HCT116 (cell line): ENCODE data around the gene MAPKAP1. TPM values are rescaled to one million over a fixed set of nuclear protein-coding genes. Genes with fewer than 3 reads are reported as not detected.

ENCODE experiments used
- ATAC-seq: fragments of 200-7000 bp; cut with Tn5 transposase; 2 replicates; pipeline ENCODE4 v1.9.1; 2020; ENCODE audit warnings: mild to moderate bottlenecking, moderate library complexity
- BruUV-seq: library from RNA; stranded (reverse); fragments of 400-500 nt; replicated peaks from 2 replicates; lab custom pipeline; 2021; lab: Mats Ljungman, UMichigan
- CTCF ChIA-PET: fragments of 300-600 bp; sonication (Branson Sonifier 250); formaldehyde crosslinking; loops from one replicate; lab custom pipeline; 2021; ENCODE audit warnings: antibody characterized with exemption; lab: Charles Lee
- POLR2A ChIA-PET: fragments of 300-600, 350-600 bp; sonication (Branson Sonifier 250); formaldehyde crosslinking; loops from one replicate; lab custom pipeline; 2021; ENCODE audit warnings: antibody characterized with exemption; lab: Charles Lee
- RAD21 ChIA-PET, 2 experiments: fragments of 300-600 bp; sonication (Branson Sonifier 250); formaldehyde crosslinking; loops; one replicate each; lab custom pipeline; 2023; ENCODE audit warnings: low total read pairs in 2 of 2; ENCODE audit not compliant: uncharacterized antibody in 2 of 2, unreplicated experiment in 2 of 2, low non-redundant PET in 1 of 2; lab: Charles Lee
- DNase-seq: peaks from one replicate; pipeline ENCODE4 v3.0.0-alpha.2; 2010; ENCODE audit warnings: low read depth, low spot score
- H2AFZ ChIP-seq: fragments of 200-600 bp; shearing (Covaris generic), sonication (generic); 2 replicates; pipeline ENCODE4 v1.6.1; 2017; ENCODE audit warnings: low read depth, mixed run types, mixed read lengths, antibody characterized with exemption, low read length; ENCODE audit not compliant: poor library complexity, severe bottlenecking
- H3K27ac ChIP-seq: 2 replicates; pipeline ENCODE4 v1.5.1; 2012; ENCODE audit warnings: low read depth, low read length
- H3K27me3 ChIP-seq: fragments of 200-600 bp; sonication (generic); 2 replicates; pipeline ENCODE4 v1.6.1; 2016; ENCODE audit warnings: mixed run types, low read length, mixed read lengths; ENCODE audit not compliant: insufficient read depth
- H3K36me3 ChIP-seq, 2 experiments: fragments of 200-500 bp in 1 of 2; fragments of 200-600 bp in 1 of 2; sonication (Bioruptor generic) in 1 of 2; sonication (generic) in 1 of 2; 2 replicates each; pipeline versions ENCODE4 v1.5.1 to v1.6.1; 2014 to 2016; ENCODE audit warnings: low read length in 2 of 2, inconsistent platforms in 1 of 2, mixed read lengths in 1 of 2, mixed run types in 1 of 2; ENCODE audit not compliant: insufficient read depth in 2 of 2, control insufficient read depth in 1 of 2
- H3K4me1 ChIP-seq, 2 experiments: fragments of 200-600 bp in 1 of 2; sonication (generic) in 1 of 2; 2 replicates each; pipeline versions ENCODE4 v1.5.1 to v1.6.1; 2012 to 2017; ENCODE audit warnings: low read length in 2 of 2, inconsistent platforms in 1 of 2, mild to moderate bottlenecking in 1 of 2, mixed read lengths in 1 of 2, mixed run types in 1 of 2, moderate library complexity in 1 of 2; ENCODE audit not compliant: insufficient read depth in 2 of 2, control insufficient read depth in 1 of 2
- H3K4me2 ChIP-seq: fragments of 200-600 bp; sonication (generic); 2 replicates; pipeline ENCODE4 v1.6.1; 2017; ENCODE audit warnings: mixed run types, low read length, mixed read lengths
- H3K4me3 ChIP-seq, 2 experiments: fragments of 200-600 bp in 1 of 2; sonication (generic) in 1 of 2; replicated peaks in 1 of 2; 2 replicates each; pipeline ENCODE4 v1.5.1; 2011 to 2016; ENCODE audit warnings: low read length in 2 of 2, control low read depth in 1 of 2, low read depth in 1 of 2, mild to moderate bottlenecking in 1 of 2, mixed read lengths in 1 of 2, mixed run types in 1 of 2
- H3K79me2 ChIP-seq: fragments of 200-600 bp; sonication (generic); 2 replicates; pipeline ENCODE4 v1.6.1; 2017; ENCODE audit warnings: mild to moderate bottlenecking, mixed run types, low read length, moderate library complexity, mixed read lengths; ENCODE audit not compliant: insufficient read depth
- H3K9ac ChIP-seq: fragments of 200-600 bp; sonication (generic); 2 replicates; pipeline ENCODE4 v1.6.1; 2016; ENCODE audit warnings: low read length, mixed read lengths
- H3K9me2 ChIP-seq: fragments of 200-600 bp; sonication (generic), shearing (Covaris generic); 2 replicates; pipeline ENCODE4 v1.6.1; 2017; ENCODE audit warnings: mixed run types, mild to moderate bottlenecking, moderate library complexity; ENCODE audit not compliant: insufficient read depth
- H3K9me3 ChIP-seq, 2 experiments: fragments of 200-500 bp in 1 of 2; fragments of 200-600 bp in 1 of 2; sonication (Bioruptor generic) in 1 of 2; sonication (generic) in 1 of 2; 2 replicates each; pipeline ENCODE4 v1.6.1; 2014 to 2017; ENCODE audit warnings: low read length in 2 of 2, mixed read lengths in 2 of 2, inconsistent platforms in 1 of 2, low read depth in 1 of 2, mild to moderate bottlenecking in 1 of 2, mixed run types in 1 of 2, moderate library complexity in 1 of 2; ENCODE audit not compliant: control insufficient read depth in 1 of 2, insufficient read depth in 1 of 2
- H4K20me1 ChIP-seq: fragments of 200-600 bp; sonication (generic), shearing (Covaris generic); 2 replicates; pipeline ENCODE4 v1.6.1; 2017; ENCODE audit warnings: mixed run types, mild to moderate bottlenecking, moderate library complexity; ENCODE audit not compliant: insufficient read depth
- CBX3 ChIP-seq: IDR thresholded peaks from 2 replicates; pipeline ENCODE4 v1.6.1; 2012; ENCODE audit warnings: low read depth
- CEBPB ChIP-seq: IDR thresholded peaks from 2 replicates; pipeline ENCODE4 v1.6.1; 2012; ENCODE audit warnings: low read depth
- EGR1 ChIP-seq: IDR thresholded peaks from 2 replicates; pipeline ENCODE4 v1.6.1; 2012; ENCODE audit warnings: low read depth
- ELF1 ChIP-seq: IDR thresholded peaks from 2 replicates; pipeline ENCODE4 v1.6.1; 2012; ENCODE audit warnings: low read depth, borderline replicate concordance
- EZH2 ChIP-seq: fragments of 200-600 bp; sonication (generic); IDR thresholded peaks from 2 replicates; pipeline ENCODE4 v1.6.1; 2017; ENCODE audit warnings: antibody characterized with exemption, mixed run types
- EZH2phosphoT487 ChIP-seq: fragments of 200-600 bp; IDR thresholded peaks from 2 replicates; pipeline ENCODE4 v1.6.1; 2018; ENCODE audit warnings: antibody characterized with exemption, borderline replicate concordance
- FOSL1 ChIP-seq: IDR thresholded peaks from 2 replicates; pipeline ENCODE4 v1.6.1; 2012; ENCODE audit warnings: low read depth
- JUND ChIP-seq: IDR thresholded peaks from 2 replicates; pipeline ENCODE4 v1.6.1; 2012
- POLR2A ChIP-seq: IDR thresholded peaks from 2 replicates; pipeline ENCODE4 v1.7.0; 2011; ENCODE audit warnings: borderline replicate concordance; ENCODE audit not compliant: insufficient read depth, insufficient read length; ENCODE audit errors: extremely low read depth
- POLR2AphosphoS5 ChIP-seq: IDR thresholded peaks from 2 replicates; pipeline ENCODE4 v1.6.1; 2011; ENCODE audit warnings: mild to moderate bottlenecking, low read depth, low read length, moderate library complexity
- RAD21 ChIP-seq: IDR thresholded peaks from 2 replicates; pipeline ENCODE4 v1.6.1; 2012; ENCODE audit warnings: low read depth, mild to moderate bottlenecking
- SIN3A ChIP-seq: IDR thresholded peaks from 2 replicates; pipeline ENCODE4 v1.6.1; 2012; ENCODE audit warnings: low read depth
- SP1 ChIP-seq: IDR thresholded peaks from 2 replicates; pipeline ENCODE4 v1.6.1; 2012; ENCODE audit warnings: low read depth
- SRF ChIP-seq: IDR thresholded peaks from 2 replicates; pipeline ENCODE4 v1.6.1; 2012; ENCODE audit warnings: low read depth
- TCF7L2 ChIP-seq: IDR thresholded peaks from 2 replicates; pipeline ENCODE4 v1.7.0; 2011; ENCODE audit warnings: borderline replicate concordance, inconsistent platforms; ENCODE audit not compliant: insufficient read depth, insufficient read length; ENCODE audit errors: extremely low read depth
- ZFX ChIP-seq: fragments of 450-650 bp; IDR thresholded peaks from 2 replicates; pipeline ENCODE4 v1.6.1; 2017
- intact Hi-C: fragments of 100-400 bp; cut with micrococcal nuclease; formaldehyde crosslinking; loops from 2 replicates; pipeline ENCODE4 v1.10.0; 2022
- total RNA-seq: library from RNA; stranded (reverse); gene quantifications from one replicate; pipeline ENCODE4 v1.2.1, GENCODE V29; 2021; ENCODE audit not compliant: unreplicated experiment
- TF ChIP-seq, protein P1 (sequence below): IDR thresholded peaks from 2 replicates; pipeline ENCODE4 v1.6.1; 2011; ENCODE audit warnings: mild to moderate bottlenecking, low read length, moderate library complexity; ENCODE audit not compliant: insufficient replicate concordance; ENCODE audit errors: extremely low read depth
- TF ChIP-seq, protein P2 (sequence below): IDR thresholded peaks from 2 replicates; pipeline ENCODE4 v1.6.1; 2012; ENCODE audit warnings: low read depth

MAPKAP1 gene
- total RNA-seq, 1 experiment from 2014 or later: 72.5 TPM

DNA sequence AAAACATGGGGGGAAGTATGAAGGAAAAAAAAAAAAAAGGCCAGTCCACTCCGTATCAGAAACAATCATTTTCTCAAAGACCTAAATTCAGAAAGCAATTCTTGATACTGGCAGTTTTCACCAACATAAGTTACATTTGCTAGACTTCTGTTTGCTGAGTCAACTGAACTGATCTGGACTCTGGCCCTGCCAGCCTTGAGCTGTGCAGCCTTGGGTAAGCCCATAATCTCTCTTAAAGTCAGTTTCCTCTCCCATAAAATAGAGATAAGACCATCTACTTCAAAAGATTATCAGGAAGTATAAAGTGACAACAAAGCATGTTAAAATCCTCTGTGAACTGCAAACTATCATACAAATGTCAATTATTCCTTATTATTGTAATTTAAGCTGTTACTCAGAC is 106.8 kb downstream of the MAPKAP1 start:
- H3K79me2 ChIP-seq: peaks cover 33% of the 10 kb centered on the region
- no peaks in the 10 kb centered on the region for H3K36me3 ChIP-seq
- no peak overlapping the region for H3K27ac ChIP-seq
- H3K4me1 ChIP-seq: no peaks in the 10 kb centered on the region
- BruUV-seq: no TSS peak
- DNase-seq (no peak), ATAC-seq (no peak)
- no peaks in the 10 kb centered on the region; the same call in 1 of the 2 replicates for H4K20me1 ChIP-seq
- ChIA-PET POLR2A (no interaction called here), RAD21 (no interaction called here), CTCF (interaction anchor here (1.7 kb wide), 1 partner anchor 19 kb away, joined by 4 read pairs; no protein-coding TSS in a partner anchor)
- H3K9me2 ChIP-seq: no peaks in the 10 kb centered on the region
- no peak overlapping the region for H3K4me3 ChIP-seq
- no peak overlapping the region for H3K9ac ChIP-seq
- intact Hi-C loops: no loop called here
- no peak overlapping the region for H2AFZ ChIP-seq
- no peaks in the 10 kb centered on the region for H3K27me3 ChIP-seq
- TF ChIP-seq SP1 (no peak), JUND (no peak), POLR2AphosphoS5 (no peak), RAD21 (no peak), FOSL1 (no peak), ELF1 (no peak), EGR1 (no peak), TCF7L2 (no peak), EZH2 (no peak), ZFX (no peak), SIN3A (no peak), SRF (no peak), CEBPB (no peak), CBX3 (no peak), EZH2phosphoT487 (no peak), POLR2A (no peak)
- TF ChIP-seq, protein P1, sequence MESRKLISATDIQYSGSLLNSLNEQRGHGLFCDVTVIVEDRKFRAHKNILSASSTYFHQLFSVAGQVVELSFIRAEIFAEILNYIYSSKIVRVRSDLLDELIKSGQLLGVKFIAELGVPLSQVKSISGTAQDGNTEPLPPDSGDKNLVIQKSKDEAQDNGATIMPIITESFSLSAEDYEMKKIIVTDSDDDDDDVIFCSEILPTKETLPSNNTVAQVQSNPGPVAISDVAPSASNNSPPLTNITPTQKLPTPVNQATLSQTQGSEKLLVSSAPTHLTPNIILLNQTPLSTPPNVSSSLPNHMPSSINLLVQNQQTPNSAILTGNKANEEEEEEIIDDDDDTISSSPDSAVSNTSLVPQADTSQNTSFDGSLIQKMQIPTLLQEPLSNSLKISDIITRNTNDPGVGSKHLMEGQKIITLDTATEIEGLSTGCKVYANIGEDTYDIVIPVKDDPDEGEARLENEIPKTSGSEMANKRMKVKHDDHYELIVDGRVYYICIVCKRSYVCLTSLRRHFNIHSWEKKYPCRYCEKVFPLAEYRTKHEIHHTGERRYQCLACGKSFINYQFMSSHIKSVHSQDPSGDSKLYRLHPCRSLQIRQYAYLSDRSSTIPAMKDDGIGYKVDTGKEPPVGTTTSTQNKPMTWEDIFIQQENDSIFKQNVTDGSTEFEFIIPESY: no peak
- TF ChIP-seq, protein P2, sequence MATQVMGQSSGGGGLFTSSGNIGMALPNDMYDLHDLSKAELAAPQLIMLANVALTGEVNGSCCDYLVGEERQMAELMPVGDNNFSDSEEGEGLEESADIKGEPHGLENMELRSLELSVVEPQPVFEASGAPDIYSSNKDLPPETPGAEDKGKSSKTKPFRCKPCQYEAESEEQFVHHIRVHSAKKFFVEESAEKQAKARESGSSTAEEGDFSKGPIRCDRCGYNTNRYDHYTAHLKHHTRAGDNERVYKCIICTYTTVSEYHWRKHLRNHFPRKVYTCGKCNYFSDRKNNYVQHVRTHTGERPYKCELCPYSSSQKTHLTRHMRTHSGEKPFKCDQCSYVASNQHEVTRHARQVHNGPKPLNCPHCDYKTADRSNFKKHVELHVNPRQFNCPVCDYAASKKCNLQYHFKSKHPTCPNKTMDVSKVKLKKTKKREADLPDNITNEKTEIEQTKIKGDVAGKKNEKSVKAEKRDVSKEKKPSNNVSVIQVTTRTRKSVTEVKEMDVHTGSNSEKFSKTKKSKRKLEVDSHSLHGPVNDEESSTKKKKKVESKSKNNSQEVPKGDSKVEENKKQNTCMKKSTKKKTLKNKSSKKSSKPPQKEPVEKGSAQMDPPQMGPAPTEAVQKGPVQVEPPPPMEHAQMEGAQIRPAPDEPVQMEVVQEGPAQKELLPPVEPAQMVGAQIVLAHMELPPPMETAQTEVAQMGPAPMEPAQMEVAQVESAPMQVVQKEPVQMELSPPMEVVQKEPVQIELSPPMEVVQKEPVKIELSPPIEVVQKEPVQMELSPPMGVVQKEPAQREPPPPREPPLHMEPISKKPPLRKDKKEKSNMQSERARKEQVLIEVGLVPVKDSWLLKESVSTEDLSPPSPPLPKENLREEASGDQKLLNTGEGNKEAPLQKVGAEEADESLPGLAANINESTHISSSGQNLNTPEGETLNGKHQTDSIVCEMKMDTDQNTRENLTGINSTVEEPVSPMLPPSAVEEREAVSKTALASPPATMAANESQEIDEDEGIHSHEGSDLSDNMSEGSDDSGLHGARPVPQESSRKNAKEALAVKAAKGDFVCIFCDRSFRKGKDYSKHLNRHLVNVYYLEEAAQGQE: no peak
- no peaks in the 10 kb centered on the region for H3K9me3 ChIP-seq
- H3K4me2 ChIP-seq: no peak overlapping the region
